A673 (cell line): ENCODE results near the gene NRP2.

Experiments
- EZH2 ChIP-seq: fragments of 200-600 bp; sonication (generic); IDR thresholded peaks from 2 replicates; pipeline ENCODE4 v1.6.1; 2017; ENCODE audit warnings: borderline replicate concordance, low read depth, mild to moderate bottlenecking, mixed read lengths, antibody characterized with exemption, low read length; ENCODE audit not compliant: poor library complexity, severe bottlenecking
- TF ChIP-seq, protein P1 (sequence below): fragments of 300-800, 200-600 bp; sonication (generic); conservative IDR thresholded peaks from 2 replicates; pipeline ENCODE4 v1.5.1; 2017; ENCODE audit warnings: low read depth, mild to moderate bottlenecking, antibody characterized with exemption, low read length, moderate library complexity, mixed read lengths

DNA sequence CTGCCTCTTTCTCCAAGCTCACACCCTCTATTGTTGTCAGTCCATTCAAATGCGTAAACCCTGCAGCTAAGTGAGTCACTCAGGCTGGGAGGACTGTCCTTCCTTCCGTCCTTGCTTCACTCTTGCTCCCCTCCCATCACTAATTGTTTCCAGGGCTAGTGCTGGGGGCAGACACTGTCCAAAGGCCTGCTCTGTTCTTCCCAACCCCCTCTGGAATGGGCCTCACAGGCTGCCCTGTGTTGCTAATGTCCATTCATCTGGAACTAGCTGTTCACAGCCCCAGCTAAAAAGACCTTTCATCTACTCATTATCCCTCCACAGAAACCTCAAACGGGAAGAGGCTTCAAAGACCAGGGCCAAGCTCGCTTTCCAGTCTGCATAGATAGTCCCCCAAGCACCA is 31.9 kb upstream of the NRP2 start:
- TF ChIP-seq, protein P1, sequence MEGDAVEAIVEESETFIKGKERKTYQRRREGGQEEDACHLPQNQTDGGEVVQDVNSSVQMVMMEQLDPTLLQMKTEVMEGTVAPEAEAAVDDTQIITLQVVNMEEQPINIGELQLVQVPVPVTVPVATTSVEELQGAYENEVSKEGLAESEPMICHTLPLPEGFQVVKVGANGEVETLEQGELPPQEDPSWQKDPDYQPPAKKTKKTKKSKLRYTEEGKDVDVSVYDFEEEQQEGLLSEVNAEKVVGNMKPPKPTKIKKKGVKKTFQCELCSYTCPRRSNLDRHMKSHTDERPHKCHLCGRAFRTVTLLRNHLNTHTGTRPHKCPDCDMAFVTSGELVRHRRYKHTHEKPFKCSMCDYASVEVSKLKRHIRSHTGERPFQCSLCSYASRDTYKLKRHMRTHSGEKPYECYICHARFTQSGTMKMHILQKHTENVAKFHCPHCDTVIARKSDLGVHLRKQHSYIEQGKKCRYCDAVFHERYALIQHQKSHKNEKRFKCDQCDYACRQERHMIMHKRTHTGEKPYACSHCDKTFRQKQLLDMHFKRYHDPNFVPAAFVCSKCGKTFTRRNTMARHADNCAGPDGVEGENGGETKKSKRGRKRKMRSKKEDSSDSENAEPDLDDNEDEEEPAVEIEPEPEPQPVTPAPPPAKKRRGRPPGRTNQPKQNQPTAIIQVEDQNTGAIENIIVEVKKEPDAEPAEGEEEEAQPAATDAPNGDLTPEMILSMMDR: no peak
- TF ChIP-seq EZH2: no peak
